IPS-11a (cell line): Measurements from ENCODE around the gene ST8SIA4.

ENCODE experiments used
- H3K4me3 ChIP-seq: one replicate; pipeline ENCODE4 v1.5.1; 2013; ENCODE audit warnings: low read depth, low read length, control low read depth

The ST8SIA4 gene

DNA sequence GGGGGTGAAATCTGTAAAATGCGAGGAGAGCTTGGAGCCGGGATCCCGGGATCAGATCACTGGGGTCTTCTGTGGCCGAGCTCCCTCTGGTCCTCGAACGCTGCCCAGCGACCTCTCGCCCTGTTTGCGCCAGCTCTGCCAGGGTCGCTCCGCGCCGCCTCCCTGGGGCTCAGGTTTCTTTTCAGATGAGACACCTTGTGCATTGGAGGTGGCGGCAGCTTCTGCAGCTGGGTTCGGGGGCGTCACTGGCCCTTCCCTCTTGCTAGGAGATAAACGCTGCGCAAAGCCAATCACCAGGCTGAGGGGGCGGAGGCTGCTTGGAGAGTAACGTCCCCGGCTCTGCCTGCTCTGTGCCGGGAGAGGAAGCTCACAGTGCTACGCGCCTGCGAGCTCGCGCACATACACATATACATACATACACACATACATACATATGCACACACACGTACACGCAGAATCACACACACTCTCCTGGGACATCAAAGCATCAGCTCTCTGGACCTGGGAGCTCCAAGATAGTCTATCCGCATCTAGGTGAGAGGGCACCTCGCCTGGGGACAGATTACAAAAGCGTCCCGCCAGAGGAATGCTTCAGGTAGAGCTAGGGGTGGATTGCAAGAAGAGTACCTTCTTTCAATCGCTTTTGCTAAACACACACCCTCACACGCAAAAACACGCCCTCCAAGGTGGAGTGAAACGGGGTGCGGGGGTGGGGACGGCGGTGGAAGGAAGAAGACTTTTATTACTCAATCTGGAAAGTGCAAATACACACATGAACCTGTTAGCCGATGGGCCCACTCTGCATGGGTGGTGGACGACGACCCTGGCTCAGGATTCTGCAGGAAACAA is at the start of gene ST8SIA4:
Gene ST8SIA4 (minus strand): TSS at position 244 of the 849 bp plus-strand sequence. CDS start 327 bp downstream, outside the sequence.
- peak within 1 kb of the TSS; percentile 49 for H3K4me3 ChIP-seq

DNA sequence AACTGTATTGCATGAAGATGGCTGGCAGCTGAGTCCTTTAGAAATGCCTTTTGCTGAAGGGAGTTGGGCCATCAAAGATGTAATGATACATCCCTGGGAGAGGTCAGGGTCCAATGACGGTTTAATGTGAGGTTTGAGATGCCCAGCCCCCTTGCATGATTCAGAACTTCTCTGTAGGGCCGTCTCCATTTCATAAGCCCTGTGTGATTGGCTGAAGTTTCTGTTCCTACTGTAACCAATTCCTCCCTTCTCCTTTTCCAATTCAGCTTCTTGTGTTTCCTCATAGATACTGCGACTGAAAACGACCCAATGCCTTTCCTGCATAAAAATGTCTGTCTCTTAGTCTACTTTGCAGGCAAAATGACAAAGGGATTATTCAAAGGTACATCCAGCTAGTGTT is 47.9 kb upstream of the ST8SIA4 start:
- H3K4me3 ChIP-seq: no peak overlapping the region

GRCh38 chr5:100913298-100913697 is 10.2 kb upstream of the ST8SIA4 start:
- no peak overlapping the region for H3K4me3 ChIP-seq

DNA sequence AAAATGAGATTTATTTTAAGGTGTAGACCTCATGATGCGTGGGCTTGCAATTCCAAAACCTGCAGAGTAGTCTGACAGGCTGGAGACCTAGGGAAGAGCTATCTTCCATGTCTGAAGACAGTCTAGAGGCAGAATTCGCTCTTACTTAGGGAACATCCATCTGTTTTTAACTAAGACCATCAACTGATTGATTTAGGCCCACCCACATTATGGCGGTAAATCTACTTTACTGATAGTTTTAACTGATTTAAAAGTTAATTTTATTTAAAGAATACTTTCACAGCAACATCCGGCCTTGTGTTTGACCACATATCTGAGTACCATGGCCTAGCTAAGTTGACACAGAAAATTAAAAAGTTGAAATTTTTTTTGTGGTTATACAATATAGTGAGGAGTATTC is 6.0 kb upstream of the ST8SIA4 start:
- H3K4me3 ChIP-seq: no peak overlapping the region

- H3K4me3 ChIP-seq: no peak overlapping the region
Observed at GRCh38 chr5:100905259-100905914, 2.3 kb upstream of the ST8SIA4 start.

DNA sequence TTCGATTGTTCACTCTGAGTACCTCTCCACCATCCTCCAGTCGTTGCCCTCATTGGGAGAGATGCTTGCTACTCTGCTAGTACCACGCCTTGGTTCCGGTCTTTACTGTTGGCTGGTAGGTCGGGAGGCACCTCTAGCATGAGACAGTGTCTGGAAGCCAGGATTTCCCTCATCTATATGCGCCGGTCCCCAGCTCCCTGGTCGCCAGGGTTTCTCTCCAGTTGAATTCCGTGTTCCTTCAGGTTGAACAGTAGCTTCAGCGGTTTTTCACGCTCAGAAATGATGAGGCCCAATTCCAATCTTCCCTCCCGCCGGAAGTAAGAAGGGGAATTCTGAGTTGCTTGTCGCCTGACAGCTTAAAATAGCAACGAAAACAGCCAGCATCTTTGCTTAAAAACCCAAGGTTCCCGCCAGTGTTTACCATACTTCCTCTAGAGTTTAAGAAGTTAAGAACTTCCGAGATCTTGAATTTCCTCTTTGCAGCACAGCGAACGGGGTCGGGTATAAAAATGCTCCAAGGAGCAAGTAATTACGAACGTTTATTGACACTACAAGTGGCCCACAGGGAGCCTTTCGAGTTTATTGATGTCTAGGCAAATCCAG is 1.3 kb upstream of the ST8SIA4 start:
- H3K4me3 ChIP-seq: no peak overlapping the region

DNA sequence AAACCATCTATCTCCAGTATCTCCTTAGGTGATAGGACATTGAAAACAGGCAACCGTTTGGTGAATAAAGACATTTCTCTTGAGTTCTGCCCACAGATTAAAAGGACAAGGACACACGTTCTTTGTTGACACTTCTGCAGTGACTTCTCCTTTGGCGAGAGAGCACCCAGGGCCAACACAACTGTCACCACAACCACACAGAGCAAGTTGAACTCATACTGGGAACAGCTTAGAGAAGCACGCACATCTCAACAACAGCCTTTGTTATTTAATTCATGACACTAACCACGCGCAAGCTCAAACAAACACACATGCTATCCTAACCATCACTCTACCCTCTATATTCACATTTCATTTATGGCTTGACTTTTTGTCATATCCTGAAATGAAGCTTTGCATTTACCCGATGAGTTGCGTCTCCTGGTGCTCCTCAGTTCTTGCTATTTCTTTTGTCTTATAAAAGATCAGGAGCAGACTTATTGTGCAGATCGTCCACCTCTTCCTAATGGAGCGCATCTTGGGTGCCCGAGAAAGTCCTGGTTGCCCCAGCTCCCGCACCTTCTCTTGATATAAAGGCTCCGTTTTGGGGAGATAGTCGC is 543 bp downstream of the ST8SIA4 start:
- H3K4me3 ChIP-seq: peak overlapping the region; percentile 49

- H3K4me3 ChIP-seq: no peak overlapping the region
Observed at GRCh38 chr5:100901821-100902341, 1.2 kb downstream of the ST8SIA4 start.

DNA sequence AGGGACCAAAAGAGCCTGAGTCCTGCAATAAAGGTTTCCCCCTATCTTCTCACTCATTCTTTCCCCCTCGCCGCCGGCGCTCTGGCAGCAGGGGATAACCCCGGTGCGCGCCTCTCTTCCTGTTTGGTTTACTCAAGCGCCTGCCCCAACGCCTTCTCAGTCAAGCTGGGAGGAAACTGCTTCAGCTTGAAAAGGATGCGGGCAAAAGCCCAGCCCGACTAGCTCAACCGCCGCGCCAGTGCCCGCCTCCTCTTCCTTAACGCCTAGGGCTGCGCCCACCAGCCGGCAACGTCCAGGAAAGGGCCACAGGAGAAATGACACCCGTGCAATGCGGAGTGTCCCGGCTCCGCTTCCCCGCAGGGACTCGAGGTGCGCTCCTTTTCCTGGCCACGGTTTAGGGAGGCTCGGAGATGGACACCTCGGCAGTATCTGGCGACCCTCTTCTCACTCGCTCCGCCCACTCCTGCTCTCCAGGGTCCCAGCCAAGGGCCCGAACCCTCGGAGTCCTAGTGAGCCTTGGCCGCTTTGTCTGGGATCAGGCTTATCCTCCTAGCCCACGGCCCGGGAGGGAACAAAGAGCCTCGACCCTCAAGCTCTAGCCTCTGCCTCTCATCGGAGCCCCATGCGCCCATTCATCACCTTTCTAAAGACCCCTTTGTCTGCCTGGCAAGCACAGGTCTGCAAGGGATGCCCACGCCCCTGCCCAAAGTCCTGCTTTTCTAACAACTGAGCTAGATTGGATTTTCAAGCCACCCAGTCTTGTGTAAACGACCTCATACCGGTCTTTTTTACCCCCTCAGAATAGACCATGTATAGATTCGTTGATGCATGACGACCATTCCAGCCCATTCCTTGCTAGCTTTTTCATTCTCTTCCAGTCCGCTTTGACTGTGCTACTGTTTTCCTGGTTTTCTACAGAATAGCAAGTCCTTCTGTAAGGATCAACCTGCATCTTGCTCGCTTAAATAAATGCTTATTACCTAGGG is 2.0 kb downstream of the ST8SIA4 start:
- peak overlapping the region; percentile 36 for H3K4me3 ChIP-seq

- H3K4me3 ChIP-seq: peak overlapping the region; percentile 45
Observed at GRCh38 chr5:100900142-100900795, 2.8 kb downstream of the ST8SIA4 start.

DNA sequence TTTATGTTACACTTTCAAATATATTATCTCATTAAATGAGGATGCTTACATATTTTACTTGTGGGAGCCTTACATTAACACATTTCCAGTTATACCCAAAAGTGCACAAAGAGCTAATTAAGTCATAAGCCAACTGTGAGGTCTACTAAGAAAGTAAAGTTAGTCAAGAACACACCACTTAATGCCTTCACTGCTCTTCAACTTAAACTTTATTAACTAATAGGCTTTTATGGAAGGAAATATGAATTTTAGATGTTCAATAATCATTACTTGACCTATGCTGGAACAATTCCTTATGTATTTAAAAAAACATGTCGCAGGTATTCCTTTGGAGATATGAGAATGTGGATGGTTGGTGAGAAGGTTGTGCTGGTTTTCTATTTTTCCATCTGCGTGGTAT is 3.4 kb downstream of the ST8SIA4 start:
- H3K4me3 ChIP-seq: no peak overlapping the region

GRCh38 chr5:100898504-100899346 is 4.4 kb downstream of the ST8SIA4 start:
- no peak overlapping the region for H3K4me3 ChIP-seq

DNA sequence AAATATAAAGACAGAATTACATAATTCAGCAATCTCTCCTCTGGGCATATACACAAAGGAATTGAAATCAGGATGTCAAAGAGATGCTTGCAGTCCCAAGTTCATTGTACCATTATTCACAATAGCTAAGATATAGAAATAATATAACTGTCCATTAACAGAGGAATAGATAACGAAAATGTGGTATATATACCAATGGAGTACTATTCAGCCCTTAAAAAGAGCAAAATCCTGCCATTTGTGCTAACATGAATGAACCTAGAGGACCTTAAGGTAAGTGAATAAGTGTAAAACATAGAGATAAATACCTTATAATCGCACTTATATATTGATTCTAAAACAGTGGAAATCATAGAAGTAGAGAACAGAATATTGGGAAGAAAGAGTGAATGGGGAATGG is 7.0 kb downstream of the ST8SIA4 start:
- no peak overlapping the region for H3K4me3 ChIP-seq

GRCh38 chr5:100890461-100891008 is 12.5 kb downstream of the ST8SIA4 start:
- no peak overlapping the region for H3K4me3 ChIP-seq

DNA sequence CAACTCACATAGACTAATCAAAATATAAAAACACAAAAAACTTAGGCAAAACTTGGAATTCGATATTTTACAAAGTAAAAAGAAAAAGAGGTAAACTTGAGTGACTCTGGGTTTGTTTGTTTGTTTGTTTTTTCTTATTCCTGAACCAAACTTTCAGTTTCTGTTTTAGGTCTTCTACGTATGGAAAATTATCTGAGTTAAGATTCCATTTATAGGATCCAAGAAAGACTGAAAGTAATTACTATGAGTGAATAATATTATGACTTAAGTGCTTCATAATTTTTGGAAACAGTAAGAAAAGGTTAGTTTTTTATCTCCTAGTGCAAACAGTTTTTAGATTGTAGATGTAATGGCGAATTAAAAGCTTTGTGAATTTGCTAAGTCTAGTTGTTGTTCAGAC is 13.2 kb downstream of the ST8SIA4 start:
- no peak overlapping the region for H3K4me3 ChIP-seq

DNA sequence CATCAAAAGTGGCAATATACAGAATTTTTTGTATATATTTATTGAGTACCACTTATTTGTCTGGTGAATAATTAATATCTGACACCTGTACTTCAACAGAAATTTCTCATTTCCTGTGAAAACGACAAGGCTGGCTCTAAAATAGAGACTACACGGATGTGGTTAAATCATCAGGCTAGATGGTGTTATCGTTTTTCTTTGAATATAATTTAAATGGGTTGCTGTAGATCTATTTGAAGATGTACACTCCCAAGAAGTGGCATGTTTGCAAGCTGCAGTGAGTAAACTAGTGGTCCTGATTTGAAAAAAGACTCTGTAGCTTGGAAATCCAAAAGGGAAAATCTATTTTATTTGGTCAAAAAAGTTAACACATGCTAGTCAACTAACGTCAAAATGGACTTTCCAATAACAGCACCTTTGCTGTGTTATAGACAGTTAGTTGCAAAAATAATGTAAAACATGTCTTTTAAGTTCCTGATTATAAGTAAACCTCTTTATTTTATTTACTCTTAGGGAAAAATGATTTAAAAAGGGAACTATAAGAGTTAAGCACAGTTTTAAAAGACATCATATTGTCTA is 13.8 kb downstream of the ST8SIA4 start:
- no peak overlapping the region for H3K4me3 ChIP-seq

DNA sequence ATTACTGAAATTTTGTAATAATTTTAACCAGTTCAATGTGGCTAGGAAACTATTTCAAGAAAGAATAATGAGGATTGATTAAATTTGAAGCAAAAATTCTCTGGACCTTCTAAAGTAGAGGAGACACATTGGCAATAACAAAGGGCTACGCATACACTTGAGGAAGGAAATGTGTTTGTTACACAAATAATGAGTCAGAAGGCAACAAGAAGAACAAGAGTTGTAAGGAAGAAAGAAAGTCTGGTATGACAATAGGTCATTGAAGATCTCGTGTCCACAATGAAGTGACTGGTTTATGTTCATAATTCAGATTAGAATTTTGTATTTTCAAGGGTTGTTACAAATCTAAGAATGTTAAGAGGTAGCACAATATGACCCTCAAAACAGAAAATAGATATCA is 25.8 kb downstream of the ST8SIA4 start:
- H3K4me3 ChIP-seq: no peak overlapping the region
